Neural cell (in vitro differentiated cells): Measurements from ENCODE around the gene ATXN2.

Experiments used
- CTCF ChIP-seq: fragments of 450-650 bp; IDR thresholded peaks from 2 replicates; pipeline ENCODE4 v1.5.1; 2014; ENCODE audit warnings: antibody characterized with exemption, mild to moderate bottlenecking, moderate library complexity; ENCODE audit not compliant: poor library complexity, severe bottlenecking
- EP300 ChIP-seq: fragments of 450-650 bp; conservative IDR thresholded peaks from 2 replicates; pipeline ENCODE4 v1.6.1; 2014; ENCODE audit warnings: antibody characterized with exemption, mild to moderate bottlenecking, moderate library complexity; ENCODE audit not compliant: poor library complexity, severe bottlenecking
- EZH2 ChIP-seq: fragments of 200-600, 300-800 bp; shearing (Covaris generic), sonication (generic); IDR thresholded peaks from 2 replicates; pipeline ENCODE4 v1.6.1; 2014; ENCODE audit warnings: antibody characterized with exemption, low read length, borderline replicate concordance, mild to moderate bottlenecking; ENCODE audit not compliant: insufficient read depth, poor library complexity, severe bottlenecking
- POLR2AphosphoS5 ChIP-seq: IDR thresholded peaks from 2 replicates; pipeline ENCODE4 v1.6.1; 2012
- RAD21 ChIP-seq: fragments of 450-650 bp; conservative IDR thresholded peaks from 2 replicates; pipeline ENCODE4 v1.6.1; 2014; ENCODE audit warnings: antibody characterized with exemption, mild to moderate bottlenecking, moderate library complexity
- REST ChIP-seq: IDR thresholded peaks from 2 replicates; pipeline ENCODE4 v1.6.1; 2012; ENCODE audit warnings: borderline replicate concordance
- TAF1 ChIP-seq: IDR thresholded peaks from 2 replicates; pipeline ENCODE4 v1.6.1; 2012; ENCODE audit warnings: low read depth

GRCh38 chr12:111519937-111520336 is 79.2 kb downstream of the ATXN2 start:
- TF ChIP-seq POLR2AphosphoS5 (no peak), CTCF (no peak), TAF1 (no peak), REST (no peak), RAD21 (no peak), EZH2 (no peak), EP300 (no peak)
